CD14-positive monocyte (primary cell): ENCODE data around the gene ADAT3. TPM values are rescaled to one million over a fixed set of nuclear protein-coding genes. Genes with fewer than 3 reads are reported as not detected.

Experiments used
- DNase-seq, 3 donors: peaks; one replicate each; pipeline ENCODE4 v3.0.0-alpha.2; 2011 to 2022
- H2AFZ ChIP-seq: 2 replicates; pipeline ENCODE4 v1.6.0; 2012; ENCODE audit warnings: mild to moderate bottlenecking, low read depth, low read length, inconsistent platforms; ENCODE audit not compliant: insufficient read depth, poor library complexity, severe bottlenecking
- H3K27ac ChIP-seq, 2 donors: 1 replicate in 1 of 2; 2 replicates in 1 of 2; pipeline ENCODE4 v1.5.1; 2012 to 2013; ENCODE audit warnings: low read length in 2 of 2, control low read depth in 1 of 2, inconsistent platforms in 1 of 2, low read depth in 1 of 2, mild to moderate bottlenecking in 1 of 2
- H3K27me3 ChIP-seq, 2 donors: one replicate each; pipeline versions ENCODE4 v1.6.0 to v1.6.1; 2011 to 2013; ENCODE audit warnings: low read length in 2 of 2; ENCODE audit not compliant: control insufficient read depth in 2 of 2, insufficient read depth in 2 of 2
- H3K36me3 ChIP-seq, 2 donors: replicated peaks in 1 of 2; 1 replicate in 1 of 2; 2 replicates in 1 of 2; pipeline versions ENCODE4 v1.5.1 to v1.6.1; 2012 to 2013; ENCODE audit warnings: low read length in 2 of 2, control low read depth in 1 of 2, inconsistent platforms in 1 of 2, mild to moderate bottlenecking in 1 of 2; ENCODE audit not compliant: insufficient read depth in 2 of 2, control insufficient read depth in 1 of 2
- H3K4me1 ChIP-seq, 2 donors: 1 replicate in 1 of 2; 2 replicates in 1 of 2; pipeline versions ENCODE4 v1.5.1 to v1.6.1; 2012 to 2013; ENCODE audit warnings: low read length in 2 of 2, control low read depth in 1 of 2, inconsistent platforms in 1 of 2, mild to moderate bottlenecking in 1 of 2, moderate library complexity in 1 of 2; ENCODE audit not compliant: insufficient read depth in 2 of 2, control insufficient read depth in 1 of 2
- H3K4me2 ChIP-seq: replicated peaks from 2 replicates; pipeline ENCODE3; 2012; ENCODE audit warnings: low read length, moderate library complexity, mild to moderate bottlenecking; ENCODE audit not compliant: poor library complexity, severe bottlenecking; ENCODE audit errors: extremely low read depth
- H3K4me3 ChIP-seq, 3 experiments: fragments of 200-600 bp in 1 of 3; sonication (generic) in 1 of 3; replicated peaks in 1 of 3; 1 replicate in 2 of 3; 2 replicates in 1 of 3; pipeline ENCODE4 v1.5.1; 2011 to 2013; ENCODE audit warnings: low read length in 3 of 3, mild to moderate bottlenecking in 3 of 3, control low read depth in 2 of 3, low read depth in 2 of 3, inconsistent platforms in 1 of 3, moderate library complexity in 1 of 3
- H3K79me2 ChIP-seq: 2 replicates; pipeline ENCODE4 v1.6.0; 2012; ENCODE audit warnings: mild to moderate bottlenecking, control low read depth, inconsistent platforms, low read length, moderate library complexity; ENCODE audit not compliant: insufficient read depth
- H3K9ac ChIP-seq: 2 replicates; pipeline ENCODE4 v1.6.0; 2017; ENCODE audit warnings: low read length, mild to moderate bottlenecking; ENCODE audit not compliant: insufficient read depth, poor library complexity, severe bottlenecking
- H3K9me3 ChIP-seq, 2 donors: replicated peaks in 1 of 2; 1 replicate in 1 of 2; 2 replicates in 1 of 2; pipeline versions ENCODE4 v1.5.1 to v1.6.1; 2012 to 2013; ENCODE audit warnings: low read length in 2 of 2, control low read depth in 1 of 2; ENCODE audit not compliant: control insufficient read depth in 1 of 2, insufficient read depth in 1 of 2
- H4K20me1 ChIP-seq: 2 replicates; pipeline ENCODE4 v1.6.0; 2012; ENCODE audit warnings: mild to moderate bottlenecking, low read length, control low read depth, moderate library complexity; ENCODE audit not compliant: insufficient read depth
- H3K27ac Mint-ChIP-seq, 7 donors: one replicate each; pipeline ENCODE4 v1.8.0; 2020; ENCODE audit warnings: mild to moderate bottlenecking in 7 of 7, mixed read lengths in 7 of 7, moderate library complexity in 6 of 7, inconsistent platforms in 2 of 7
- H3K27me3 Mint-ChIP-seq, 3 donors: one replicate each; pipeline ENCODE4 v1.8.0; 2021 to 2022; ENCODE audit warnings: low read depth in 3 of 3, mild to moderate bottlenecking in 3 of 3, mixed read lengths in 3 of 3, moderate library complexity in 3 of 3, inconsistent platforms in 1 of 3
- H3K36me3 Mint-ChIP-seq, 2 donors: one replicate each; pipeline ENCODE4 v1.8.0; 2020; ENCODE audit warnings: mixed read lengths in 2 of 2, inconsistent platforms in 1 of 2, mild to moderate bottlenecking in 1 of 2
- H3K4me1 Mint-ChIP-seq: one replicate; pipeline ENCODE4 v1.8.0; 2020; ENCODE audit warnings: mild to moderate bottlenecking, mixed read lengths
- H3K4me3 Mint-ChIP-seq, 2 donors: one replicate each; pipeline ENCODE4 v1.8.0; 2020; ENCODE audit warnings: mild to moderate bottlenecking in 2 of 2, mixed read lengths in 2 of 2, moderate library complexity in 1 of 2
- H3K9me3 Mint-ChIP-seq, 7 donors: one replicate each; pipeline ENCODE4 v1.8.0; 2020 to 2022; ENCODE audit warnings: mixed read lengths in 7 of 7, mild to moderate bottlenecking in 6 of 7, moderate library complexity in 6 of 7, inconsistent platforms in 2 of 7
- WGBS: methylation state at CpG from one replicate; pipeline ENCODE4 v1.1.5; 2013; ENCODE audit warnings: missing lambda C conversion rate; ENCODE audit not compliant: insufficient coverage; 5-methylcytosine and 5-hydroxymethylcytosine counted together
- intact Hi-C, 2 donors: fragments of 100-400 bp; cut with micrococcal nuclease; formaldehyde crosslinking; loops; one replicate each; pipeline versions ENCODE4 v1.15.0 to v1.15.1; 2023
- polyA plus RNA-seq, 3 donors: library from polyadenylated mRNA; depleted of rRNA in 1 of 3; unstranded in 2 of 3; stranded (reverse) in 1 of 3; fragments of 300-500 nt in 2 of 3; fragments of >200 nt in 1 of 3; fragmentation: Illumina TruSeq in 2 of 3; gene quantifications; 1 replicate in 2 of 3; 2 replicates in 1 of 3; pipeline ENCODE4 v1.2.3, GENCODE V29; 2012 to 2021
- TF ChIP-seq, protein P1 (sequence below): fragments of 200-600 bp; IDR thresholded peaks from one replicate; pipeline ENCODE4 v1.8.0; 2022; ENCODE audit warnings: antibody characterized with exemption, mild to moderate bottlenecking

The ADAT3 gene
- polyA plus RNA-seq, 3 donors: 2.7 to 3.2 (median 3.1) TPM

DNA sequence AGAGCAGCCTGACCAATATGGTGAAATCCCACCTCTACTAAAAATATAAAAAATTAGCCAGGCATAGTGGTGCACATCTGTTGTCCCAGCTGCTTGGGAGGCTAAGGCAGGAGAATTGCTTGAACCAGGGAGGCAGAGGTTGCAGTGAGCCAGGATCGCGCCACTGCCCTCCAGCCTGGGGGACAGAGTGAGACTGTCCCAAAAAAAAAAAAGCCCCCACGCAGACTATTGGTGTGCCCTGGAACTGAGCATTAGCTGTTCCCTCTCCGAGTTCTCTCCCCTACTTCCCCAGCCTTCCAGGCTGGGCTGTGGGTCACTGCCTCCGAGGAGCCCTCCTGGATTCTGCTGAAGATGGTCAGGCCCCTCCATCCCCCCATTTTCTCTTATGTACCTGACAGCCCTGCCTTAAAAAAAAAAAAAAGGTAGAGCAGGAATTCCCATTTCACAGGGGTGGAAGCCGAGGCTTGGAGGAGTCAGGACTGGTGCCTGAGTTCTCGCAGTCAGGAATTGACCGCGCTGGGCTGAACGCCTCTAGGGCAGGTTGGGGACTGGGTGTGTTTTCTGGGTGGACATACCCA is 1.9 kb downstream of the ADAT3 start:
- Histone ChIP-seq H3K9ac (no peak overlapping the region), H3K27ac (no peak overlapping the region), H2AFZ (no peak overlapping the region), H3K4me3 (no peak overlapping the region), H3K27me3 (no peaks in the 10 kb centered on the region), H3K4me2 (no peak overlapping the region), H4K20me1 (peaks cover 48% of the 10 kb centered on the region), H3K79me2 (peaks cover 59% of the 10 kb centered on the region), H3K9me3 (no peaks in the 10 kb centered on the region), H3K36me3 (peaks cover 2 to 3% of the 10 kb centered on the region in 2 donors), H3K4me1 (peaks cover 36 to 54% of the 10 kb centered on the region in 2 donors)
- no peaks in the 10 kb centered on the region for H3K9me3 Mint-ChIP-seq
- no peaks in the 10 kb centered on the region for H3K27me3 Mint-ChIP-seq
- peak overlapping the region in 1 of 7 donors; percentile 57 for H3K27ac Mint-ChIP-seq
- 96% methylated on average over 5 of the region's 10 CpGs for WGBS
- H3K4me1 Mint-ChIP-seq: peaks cover 48% of the 10 kb centered on the region
- H3K4me3 Mint-ChIP-seq: no peak overlapping the region
- TF ChIP-seq, protein P1, sequence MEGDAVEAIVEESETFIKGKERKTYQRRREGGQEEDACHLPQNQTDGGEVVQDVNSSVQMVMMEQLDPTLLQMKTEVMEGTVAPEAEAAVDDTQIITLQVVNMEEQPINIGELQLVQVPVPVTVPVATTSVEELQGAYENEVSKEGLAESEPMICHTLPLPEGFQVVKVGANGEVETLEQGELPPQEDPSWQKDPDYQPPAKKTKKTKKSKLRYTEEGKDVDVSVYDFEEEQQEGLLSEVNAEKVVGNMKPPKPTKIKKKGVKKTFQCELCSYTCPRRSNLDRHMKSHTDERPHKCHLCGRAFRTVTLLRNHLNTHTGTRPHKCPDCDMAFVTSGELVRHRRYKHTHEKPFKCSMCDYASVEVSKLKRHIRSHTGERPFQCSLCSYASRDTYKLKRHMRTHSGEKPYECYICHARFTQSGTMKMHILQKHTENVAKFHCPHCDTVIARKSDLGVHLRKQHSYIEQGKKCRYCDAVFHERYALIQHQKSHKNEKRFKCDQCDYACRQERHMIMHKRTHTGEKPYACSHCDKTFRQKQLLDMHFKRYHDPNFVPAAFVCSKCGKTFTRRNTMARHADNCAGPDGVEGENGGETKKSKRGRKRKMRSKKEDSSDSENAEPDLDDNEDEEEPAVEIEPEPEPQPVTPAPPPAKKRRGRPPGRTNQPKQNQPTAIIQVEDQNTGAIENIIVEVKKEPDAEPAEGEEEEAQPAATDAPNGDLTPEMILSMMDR: no peak
- H3K36me3 Mint-ChIP-seq: peaks cover 2 to 15% of the 10 kb centered on the region in 2 donors
- DNase-seq: no peak
- intact Hi-C loops: no loop called here

DNA sequence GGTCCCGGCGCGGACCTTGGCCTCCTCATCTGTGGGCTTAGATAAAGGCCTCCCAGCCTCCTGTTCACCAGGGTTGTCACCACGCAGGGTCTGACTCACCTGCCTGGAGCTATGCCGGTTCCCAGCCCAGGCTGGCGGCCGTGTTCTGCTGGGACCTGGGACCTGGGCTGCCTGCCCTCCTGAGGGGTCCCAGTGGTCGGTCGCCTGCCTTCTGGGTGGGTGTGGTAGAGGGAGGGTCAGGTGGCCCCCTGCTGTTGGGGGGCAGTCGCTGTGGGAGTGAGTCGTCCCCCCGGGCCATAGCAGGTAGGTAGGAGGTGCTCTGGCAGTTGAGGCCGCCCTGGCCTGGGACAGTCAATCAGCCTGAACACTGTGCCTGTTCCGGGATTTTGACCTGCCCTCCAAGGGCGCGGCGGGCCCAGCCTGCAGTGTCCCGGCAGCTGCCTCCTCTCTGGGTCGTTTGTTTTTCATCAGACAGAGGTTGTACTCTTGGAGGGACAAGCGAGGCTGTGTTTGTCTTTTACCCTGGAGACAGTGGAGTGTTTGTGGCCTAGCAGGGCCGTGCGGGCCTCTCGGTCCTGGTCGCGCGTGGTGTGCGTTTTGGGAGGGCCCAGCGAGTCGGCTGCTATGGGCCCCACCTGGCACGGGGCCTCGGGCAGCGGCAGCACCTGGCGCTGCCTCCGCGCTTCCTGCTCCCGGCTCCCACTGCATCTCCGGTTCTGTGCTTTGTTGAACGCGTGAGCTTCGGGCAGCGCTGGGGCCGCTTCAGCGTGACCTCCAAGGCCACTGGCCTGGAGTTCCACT is 2.6 kb downstream of the ADAT3 start:
- no peak overlapping the region for H3K27ac ChIP-seq
- TF ChIP-seq, protein P1: no peak
- H3K9me3 ChIP-seq: no peaks in the 10 kb centered on the region
- H2AFZ ChIP-seq: no peak overlapping the region
- Mint-ChIP-seq H3K4me3 (no peak overlapping the region), H3K9me3 (no peaks in the 10 kb centered on the region), H3K4me1 (peaks cover 46% of the 10 kb centered on the region), H3K36me3 (peaks cover 2 to 17% of the 10 kb centered on the region in 2 donors), H3K27me3 (no peaks in the 10 kb centered on the region), H3K27ac (peak overlapping the region in 1 of 7 donors; percentile 42)
- no peak overlapping the region for H3K4me2 ChIP-seq
- H3K4me1 ChIP-seq: peaks cover 29 to 47% of the 10 kb centered on the region in 2 donors
- H3K4me3 ChIP-seq: no peak overlapping the region
- no peak overlapping the region for H3K9ac ChIP-seq
- H3K79me2 ChIP-seq: peaks cover 66% of the 10 kb centered on the region
- no peaks in the 10 kb centered on the region for H3K27me3 ChIP-seq
- no peak for DNase-seq
- H4K20me1 ChIP-seq: peaks cover 52% of the 10 kb centered on the region
- 95% methylated on average over 37 of the region's 43 CpGs for WGBS
- H3K36me3 ChIP-seq: peaks cover 2 to 10% of the 10 kb centered on the region in 2 donors
- intact Hi-C loops: no loop called here
